ENCODE measurements around the gene AGAP1. TPM values are rescaled to one million over a fixed set of nuclear protein-coding genes. Genes with fewer than 3 reads are reported as not detected.

The AGAP1 gene
- polyA plus RNA-seq (17.4 and 21.9 TPM in 2 replicates), polyA minus RNA-seq (74.5 and 87.4 TPM in 2 replicates)

- TF ChIP-seq POLR2AphosphoS5 (IDR thresholded peaks at IDR 0.05): peak; percentile 37
- no peak for TF ChIP-seq EZH2 (IDR thresholded peaks at IDR 0.05; ENCODE audit: borderline replicate concordance, insufficient read depth, low read length, poor library complexity, severe bottlenecking)
- H3K4me3 ChIP-seq (ENCODE audit: low read length): peak within 1 kb of the TSS; percentile 95
Observed at GRCh38 chr2:235493775-235494715, at the start of gene AGAP1. TSS of gene AGAP1 (plus strand) at chr2:235494043.

GRCh38 chr2:235444101-235444597 lies 49.7 kb upstream of the AGAP1 start:
- Histone ChIP-seq H4K20me1 (ENCODE audit: insufficient read depth) (no peaks in the 10 kb centered on the region), H3K9ac (ENCODE audit: low read length) (no peak overlapping the region), H2AFZ (ENCODE audit: low read depth, low read length) (no peak overlapping the region), H3K36me3 (ENCODE audit: insufficient read depth, low read length) (no peaks in the 10 kb centered on the region), H3K9me3 (ENCODE audit: low read length) (no peaks in the 10 kb centered on the region), H3F3A (ENCODE audit: insufficient read depth, low read length, poor library complexity, severe bottlenecking) (no peaks in the 10 kb centered on the region), H3K9me2 (ENCODE audit: insufficient read depth, low read length) (no peaks in the 10 kb centered on the region), H3K4me2 (ENCODE audit: low read length) (no peak overlapping the region), H3K79me2 (replicated peaks; ENCODE audit: insufficient read depth, low read length) (no peaks in the 10 kb centered on the region), H3K27ac (ENCODE audit: low read length) (no peak overlapping the region), H3K4me3 (ENCODE audit: low read length) (no peak overlapping the region), H3K27me3 (ENCODE audit: insufficient read depth, low read depth, low read length) (no peaks in the 10 kb centered on the region)
- TF ChIP-seq EZH2 (IDR thresholded peaks at IDR 0.05; ENCODE audit: borderline replicate concordance, insufficient read depth, low read length, poor library complexity, severe bottlenecking) (no peak), REST (IDR thresholded peaks at IDR 0.05; ENCODE audit: borderline replicate concordance) (no peak), EP300 (conservative IDR thresholded peaks at IDR 0.05; ENCODE audit: poor library complexity, severe bottlenecking) (no peak), RAD21 (conservative IDR thresholded peaks at IDR 0.05) (no peak), CTCF (IDR thresholded peaks at IDR 0.05; ENCODE audit: poor library complexity, severe bottlenecking) (no peak), MXI1 (conservative IDR thresholded peaks at IDR 0.05; ENCODE audit: poor library complexity, severe bottlenecking) (no peak), SMC3 (conservative IDR thresholded peaks at IDR 0.05; ENCODE audit: poor library complexity) (no peak), TAF1 (IDR thresholded peaks at IDR 0.05; ENCODE audit: low read depth) (no peak), POLR2AphosphoS5 (IDR thresholded peaks at IDR 0.05) (no peak)

More at GRCh38 chr2:235493775-235494715, at the start of gene AGAP1:
- H3K9me2 ChIP-seq (ENCODE audit: insufficient read depth, low read length): no peaks in the 10 kb centered on the region
- H3K36me3 ChIP-seq (ENCODE audit: insufficient read depth, low read length): no peaks in the 10 kb centered on the region
- peaks cover 40% of the 10 kb centered on the region for H3K79me2 ChIP-seq (replicated peaks; ENCODE audit: insufficient read depth, low read length)
- H2AFZ ChIP-seq (ENCODE audit: low read depth, low read length): peak within 1 kb of the TSS; percentile 14
- H3K9me3 ChIP-seq (ENCODE audit: low read length): no peaks in the 10 kb centered on the region
- H4K20me1 ChIP-seq (ENCODE audit: insufficient read depth): peaks cover 3% of the 10 kb centered on the region
- H3F3A ChIP-seq (ENCODE audit: insufficient read depth, low read length, poor library complexity, severe bottlenecking): no peaks in the 10 kb centered on the region
- peak within 1 kb of the TSS; percentile 86 for H3K4me2 ChIP-seq (ENCODE audit: low read length)
- H3K9ac ChIP-seq (ENCODE audit: low read length): peak within 1 kb of the TSS; percentile 76
- H3K27me3 ChIP-seq (ENCODE audit: insufficient read depth, low read depth, low read length): no peaks in the 10 kb centered on the region
- no peak within 1 kb of the TSS for H3K27ac ChIP-seq (ENCODE audit: low read length)

Measured in neural cell (in vitro differentiated cells).